ENCODE measurements around the gene PROZ.

GRCh38 chr13:113153810-113154748 is 4.4 kb upstream of the PROZ start:
- TF ChIP-seq, protein P1, sequence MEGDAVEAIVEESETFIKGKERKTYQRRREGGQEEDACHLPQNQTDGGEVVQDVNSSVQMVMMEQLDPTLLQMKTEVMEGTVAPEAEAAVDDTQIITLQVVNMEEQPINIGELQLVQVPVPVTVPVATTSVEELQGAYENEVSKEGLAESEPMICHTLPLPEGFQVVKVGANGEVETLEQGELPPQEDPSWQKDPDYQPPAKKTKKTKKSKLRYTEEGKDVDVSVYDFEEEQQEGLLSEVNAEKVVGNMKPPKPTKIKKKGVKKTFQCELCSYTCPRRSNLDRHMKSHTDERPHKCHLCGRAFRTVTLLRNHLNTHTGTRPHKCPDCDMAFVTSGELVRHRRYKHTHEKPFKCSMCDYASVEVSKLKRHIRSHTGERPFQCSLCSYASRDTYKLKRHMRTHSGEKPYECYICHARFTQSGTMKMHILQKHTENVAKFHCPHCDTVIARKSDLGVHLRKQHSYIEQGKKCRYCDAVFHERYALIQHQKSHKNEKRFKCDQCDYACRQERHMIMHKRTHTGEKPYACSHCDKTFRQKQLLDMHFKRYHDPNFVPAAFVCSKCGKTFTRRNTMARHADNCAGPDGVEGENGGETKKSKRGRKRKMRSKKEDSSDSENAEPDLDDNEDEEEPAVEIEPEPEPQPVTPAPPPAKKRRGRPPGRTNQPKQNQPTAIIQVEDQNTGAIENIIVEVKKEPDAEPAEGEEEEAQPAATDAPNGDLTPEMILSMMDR (conservative IDR thresholded peaks at IDR 0.05; ENCODE audit: low read length) = no peak
- no peak for TF ChIP-seq EZH2phosphoT487 (IDR thresholded peaks at IDR 0.05; ENCODE audit: borderline replicate concordance, low read depth, low read length)
